Brain microvascular endothelial cell (primary cell): Measurements from ENCODE around the gene CD47.
A peak's percentile ranks its signal among the peaks of the same experiment; 100 is the strongest.

ENCODE experiments used
- DNase-seq: peaks from one replicate; pipeline ENCODE4 v3.0.0-alpha.2; 2020
- H3K27ac ChIP-seq: fragments of 250-450 bp; sonication (Bioruptor Pico); 2 replicates; pipeline ENCODE4 v1.5.1; 2020; ENCODE audit warnings: mild to moderate bottlenecking, moderate library complexity
- H3K27me3 ChIP-seq: fragments of 250-450 bp; sonication (Bioruptor Pico); replicated peaks from 2 replicates; pipeline ENCODE4 v1.5.1; 2020; ENCODE audit warnings: mild to moderate bottlenecking
- H3K36me3 ChIP-seq: fragments of 250-450 bp; sonication (Bioruptor Pico); replicated peaks from 2 replicates; pipeline ENCODE4 v1.5.1; 2020; ENCODE audit warnings: mild to moderate bottlenecking
- H3K4me3 ChIP-seq: 2 replicates; pipeline ENCODE4 v1.5.1; 2011; ENCODE audit warnings: low read depth, mild to moderate bottlenecking, control low read depth, low read length, moderate library complexity
- in situ Hi-C: cut with HindIII; loops from 2 replicates; pipeline ENCODE4 v1.10.0; 2017; ENCODE audit warnings: low sequenced_read_pairs, low pct_ligation_motif_present
- TF ChIP-seq, protein P1 (sequence below): IDR thresholded peaks from 2 replicates; pipeline ENCODE4 v1.5.1; 2011; ENCODE audit warnings: low read depth, mild to moderate bottlenecking, moderate library complexity, low read length, control low read depth, inconsistent platforms; ENCODE audit errors: missing control alignments

Gene CD47

DNA sequence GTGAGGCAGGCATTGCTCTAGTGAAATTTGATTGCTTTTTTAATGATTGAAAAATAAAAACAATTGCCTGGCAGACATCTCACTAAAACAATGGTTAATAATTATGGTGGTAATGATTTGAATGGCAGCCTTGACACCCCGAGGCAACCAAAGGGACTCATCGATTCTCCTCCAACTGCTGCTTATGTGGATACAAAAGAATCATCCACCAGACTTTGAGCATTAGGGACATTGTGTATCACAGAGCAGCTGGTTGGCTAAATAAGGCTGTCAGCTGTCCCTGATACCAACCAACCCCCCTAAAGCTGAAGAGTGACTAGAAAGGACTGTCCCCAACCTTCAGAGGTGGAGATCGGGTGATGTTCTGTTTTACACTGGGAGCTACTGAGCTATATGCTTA, 1.7 kb upstream of the CD47 start:
- DNase-seq = no peak
- no peak overlapping the region for H3K4me3 ChIP-seq
- H3K36me3 ChIP-seq = no peaks in the 10 kb centered on the region
- TF ChIP-seq, protein P1, sequence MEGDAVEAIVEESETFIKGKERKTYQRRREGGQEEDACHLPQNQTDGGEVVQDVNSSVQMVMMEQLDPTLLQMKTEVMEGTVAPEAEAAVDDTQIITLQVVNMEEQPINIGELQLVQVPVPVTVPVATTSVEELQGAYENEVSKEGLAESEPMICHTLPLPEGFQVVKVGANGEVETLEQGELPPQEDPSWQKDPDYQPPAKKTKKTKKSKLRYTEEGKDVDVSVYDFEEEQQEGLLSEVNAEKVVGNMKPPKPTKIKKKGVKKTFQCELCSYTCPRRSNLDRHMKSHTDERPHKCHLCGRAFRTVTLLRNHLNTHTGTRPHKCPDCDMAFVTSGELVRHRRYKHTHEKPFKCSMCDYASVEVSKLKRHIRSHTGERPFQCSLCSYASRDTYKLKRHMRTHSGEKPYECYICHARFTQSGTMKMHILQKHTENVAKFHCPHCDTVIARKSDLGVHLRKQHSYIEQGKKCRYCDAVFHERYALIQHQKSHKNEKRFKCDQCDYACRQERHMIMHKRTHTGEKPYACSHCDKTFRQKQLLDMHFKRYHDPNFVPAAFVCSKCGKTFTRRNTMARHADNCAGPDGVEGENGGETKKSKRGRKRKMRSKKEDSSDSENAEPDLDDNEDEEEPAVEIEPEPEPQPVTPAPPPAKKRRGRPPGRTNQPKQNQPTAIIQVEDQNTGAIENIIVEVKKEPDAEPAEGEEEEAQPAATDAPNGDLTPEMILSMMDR = no peak
- H3K27me3 ChIP-seq = no peaks in the 10 kb centered on the region
- H3K27ac ChIP-seq = no peak overlapping the region
- in situ Hi-C loops = no loop called here

DNA sequence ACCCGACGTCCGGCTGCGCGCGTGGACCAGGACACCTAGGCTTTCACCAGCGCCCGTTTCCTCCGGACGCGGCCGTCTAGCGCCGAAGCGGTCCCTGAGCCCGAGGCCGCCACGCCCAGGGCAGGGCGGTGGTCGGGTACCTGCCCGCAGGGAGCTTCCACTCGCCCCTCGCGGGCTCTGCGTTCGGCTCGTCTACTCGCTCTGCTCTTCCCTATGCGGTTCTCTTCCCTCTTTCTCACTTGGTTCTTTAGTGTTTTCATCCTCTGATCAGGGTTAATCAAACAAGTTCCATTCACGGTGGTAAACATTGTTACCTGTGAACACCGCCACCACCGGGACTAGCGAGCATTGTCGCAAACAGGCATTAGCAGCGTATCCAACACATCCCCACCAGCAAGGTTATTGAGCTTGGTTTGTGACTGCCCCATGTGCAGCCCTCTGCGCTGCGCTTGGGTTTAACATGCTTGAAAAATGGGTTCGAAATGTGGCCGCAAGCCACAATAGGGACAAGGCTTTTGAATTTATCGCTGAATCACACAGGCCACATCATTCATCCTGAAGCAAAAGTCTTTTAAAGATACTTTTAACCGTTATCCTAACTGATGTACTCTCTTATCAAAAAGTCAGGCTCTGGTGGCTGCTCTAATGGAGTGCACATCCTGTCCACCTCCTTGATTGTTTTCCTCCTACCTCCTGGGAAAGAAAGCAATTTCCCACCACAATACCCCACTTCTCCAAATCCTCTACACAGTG, 843 bp upstream of the CD47 start:
- H3K27me3 ChIP-seq = no peaks in the 10 kb centered on the region
- no peak overlapping the region for H3K27ac ChIP-seq
- in situ Hi-C loops = no loop called here
- TF ChIP-seq, protein P1 = no peak
- no peaks in the 10 kb centered on the region for H3K36me3 ChIP-seq
- peak overlapping the region; percentile 81 for H3K4me3 ChIP-seq
- DNase-seq = no peak

DNA sequence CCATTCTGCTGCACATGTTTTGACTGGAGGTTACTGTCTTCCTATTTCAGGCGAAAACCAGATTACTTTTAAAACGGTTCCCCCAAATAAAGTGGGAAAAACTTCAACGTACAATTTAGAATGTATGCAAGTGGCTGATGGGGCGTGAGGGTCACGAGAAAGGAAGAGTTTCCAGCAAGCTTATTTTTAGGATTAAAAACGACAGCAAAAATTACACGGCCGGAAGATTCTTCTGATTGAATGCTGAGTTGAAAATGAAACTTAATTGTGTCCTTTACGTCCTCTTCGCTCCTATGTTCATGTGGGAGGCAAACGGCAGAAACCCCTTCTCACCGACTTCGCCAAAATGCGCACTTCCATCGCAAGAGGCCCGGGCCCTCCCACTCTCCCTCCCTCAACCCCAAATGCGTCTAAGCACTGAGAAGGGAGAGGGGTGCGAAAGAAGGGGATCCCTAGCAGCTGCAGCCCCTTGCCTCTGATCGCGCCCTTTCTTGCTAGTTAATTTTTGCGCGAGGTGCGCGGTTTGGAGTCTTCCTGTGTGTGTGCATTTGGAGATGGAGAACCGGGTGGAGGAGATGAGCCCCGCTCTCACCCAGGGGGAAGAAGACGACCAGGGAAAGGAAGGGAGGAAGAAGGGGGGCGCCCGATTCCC, 656 bp downstream of the CD47 start:
- no peak for DNase-seq
- H3K27ac ChIP-seq = no peak overlapping the region
- TF ChIP-seq, protein P1 = no peak
- no peaks in the 10 kb centered on the region for H3K36me3 ChIP-seq
- in situ Hi-C loops = no loop called here
- H3K4me3 ChIP-seq = peak overlapping the region; percentile 81
- H3K27me3 ChIP-seq = no peaks in the 10 kb centered on the region

DNA sequence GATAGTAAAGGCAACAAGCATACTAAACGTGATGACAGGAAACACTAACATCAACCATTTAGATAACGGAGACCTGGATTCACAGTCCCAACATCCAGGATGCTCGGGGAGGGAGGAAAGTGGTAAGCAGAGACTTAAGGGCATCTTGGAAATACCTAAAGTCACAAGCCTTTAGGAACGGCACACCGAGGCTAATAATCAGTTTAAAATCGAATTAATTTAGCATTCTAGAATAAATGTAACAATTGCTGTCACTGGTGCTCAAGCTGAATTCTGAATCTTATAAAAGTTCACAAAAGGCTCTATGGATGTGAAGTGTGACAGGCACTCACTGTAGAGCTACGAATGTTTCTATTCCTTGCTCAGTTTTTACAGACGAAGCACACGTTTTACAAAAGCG, 1.3 kb downstream of the CD47 start:
- TF ChIP-seq, protein P1 = no peak
- peak overlapping the region; percentile 81 for H3K4me3 ChIP-seq
- H3K27ac ChIP-seq = no peak overlapping the region
- in situ Hi-C loops = no loop called here
- DNase-seq = no peak
- no peaks in the 10 kb centered on the region for H3K36me3 ChIP-seq
- no peaks in the 10 kb centered on the region for H3K27me3 ChIP-seq

DNA sequence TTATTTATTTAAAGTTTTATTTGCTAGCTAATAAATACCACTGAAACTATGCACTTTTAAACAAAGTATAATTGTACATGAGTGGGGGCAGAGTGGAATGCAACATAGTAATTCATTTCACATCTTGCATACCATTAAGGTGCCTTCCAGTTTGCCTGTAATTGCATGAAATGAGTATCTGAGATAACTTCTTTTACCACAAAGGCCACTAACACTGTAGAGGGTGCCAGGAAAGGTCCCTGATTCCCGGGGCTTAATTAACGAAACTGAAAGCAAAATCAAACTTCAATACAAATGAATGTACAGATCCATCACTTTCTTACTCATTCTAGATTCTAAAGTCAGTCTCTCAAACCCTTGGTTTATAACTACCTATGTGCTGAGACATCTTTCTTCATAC, 2.1 kb downstream of the CD47 start:
- TF ChIP-seq, protein P1 = no peak
- Histone ChIP-seq H3K4me3 (no peak overlapping the region), H3K36me3 (no peaks in the 10 kb centered on the region), H3K27ac (no peak overlapping the region), H3K27me3 (no peaks in the 10 kb centered on the region)
- DNase-seq = no peak
- in situ Hi-C loops = no loop called here
